Lower leg skin (tissue), 3 donors: Measurements from ENCODE around the gene OSBP2.

Experiments used
- POLR2A ChIP-seq, 2 donors: fragments of 450-650 bp; IDR thresholded peaks; one replicate each; pipeline ENCODE4 v1.6.1; 2016 to 2017; ENCODE audit warnings: antibody characterized with exemption in 2 of 2, mild to moderate bottlenecking in 1 of 2, moderate library complexity in 1 of 2
- TF ChIP-seq, protein P1 (sequence below), 3 donors: fragments of 450-650 bp; IDR thresholded peaks; one replicate each; pipeline ENCODE4 v1.5.1; 2016; ENCODE audit warnings: antibody characterized with exemption in 3 of 3, mild to moderate bottlenecking in 3 of 3, moderate library complexity in 2 of 3

DNA sequence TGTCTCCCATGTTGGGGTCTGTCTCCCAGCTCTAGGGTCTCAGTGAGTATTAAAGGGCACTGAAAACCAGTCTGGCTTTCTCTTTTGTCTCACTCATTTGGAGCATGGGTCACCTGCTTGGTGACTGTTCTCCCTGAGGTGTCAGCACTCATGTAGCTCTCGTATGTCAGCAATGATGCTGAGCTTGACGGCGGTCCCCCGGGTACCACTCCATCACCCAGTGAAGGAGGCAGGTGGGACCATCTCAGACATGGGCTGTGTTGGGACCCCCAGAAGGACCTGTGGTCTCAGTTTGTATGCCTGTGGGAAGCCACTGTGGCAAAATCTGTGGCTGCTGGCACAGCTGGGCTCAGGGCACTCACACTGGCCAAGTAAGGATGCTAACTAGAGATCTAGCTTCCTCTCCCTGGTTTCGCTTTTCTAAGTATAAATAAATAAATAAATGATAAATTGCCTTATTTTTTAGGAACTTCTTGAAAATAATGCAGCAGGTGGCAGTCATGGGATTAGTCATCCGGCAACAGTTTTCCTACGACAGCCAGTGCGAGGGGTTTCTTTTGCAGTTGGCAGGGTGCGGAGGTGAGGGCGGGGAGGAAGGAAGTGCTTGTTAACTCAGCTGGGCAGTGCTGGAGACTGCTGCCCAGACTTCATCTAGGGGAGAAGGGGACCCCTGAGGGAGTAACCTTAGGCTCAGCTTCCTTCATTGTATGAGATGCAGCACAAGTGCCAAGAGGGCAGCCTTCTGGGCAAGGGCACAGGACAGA, 48.8 kb downstream of the OSBP2 start:
- TF ChIP-seq, protein P1, sequence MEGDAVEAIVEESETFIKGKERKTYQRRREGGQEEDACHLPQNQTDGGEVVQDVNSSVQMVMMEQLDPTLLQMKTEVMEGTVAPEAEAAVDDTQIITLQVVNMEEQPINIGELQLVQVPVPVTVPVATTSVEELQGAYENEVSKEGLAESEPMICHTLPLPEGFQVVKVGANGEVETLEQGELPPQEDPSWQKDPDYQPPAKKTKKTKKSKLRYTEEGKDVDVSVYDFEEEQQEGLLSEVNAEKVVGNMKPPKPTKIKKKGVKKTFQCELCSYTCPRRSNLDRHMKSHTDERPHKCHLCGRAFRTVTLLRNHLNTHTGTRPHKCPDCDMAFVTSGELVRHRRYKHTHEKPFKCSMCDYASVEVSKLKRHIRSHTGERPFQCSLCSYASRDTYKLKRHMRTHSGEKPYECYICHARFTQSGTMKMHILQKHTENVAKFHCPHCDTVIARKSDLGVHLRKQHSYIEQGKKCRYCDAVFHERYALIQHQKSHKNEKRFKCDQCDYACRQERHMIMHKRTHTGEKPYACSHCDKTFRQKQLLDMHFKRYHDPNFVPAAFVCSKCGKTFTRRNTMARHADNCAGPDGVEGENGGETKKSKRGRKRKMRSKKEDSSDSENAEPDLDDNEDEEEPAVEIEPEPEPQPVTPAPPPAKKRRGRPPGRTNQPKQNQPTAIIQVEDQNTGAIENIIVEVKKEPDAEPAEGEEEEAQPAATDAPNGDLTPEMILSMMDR (IDR thresholded peaks at IDR 0.05) = no peak
- TF ChIP-seq POLR2A (IDR thresholded peaks at IDR 0.05) = no peak
